GM13977 (cell line): Measurements from ENCODE around the gene CRKL.

Experiments used
- DNase-seq: peaks from one replicate; pipeline ENCODE4 v3.0.0; 2012; ENCODE audit warnings: low spot score
- CTCF ChIP-seq: IDR thresholded peaks from 2 replicates; pipeline ENCODE4 v1.5.1; 2012; ENCODE audit warnings: mild to moderate bottlenecking, control low read depth; ENCODE audit not compliant: insufficient read depth; ENCODE audit errors: extremely low read depth, missing control alignments
- in situ Hi-C: fragments of 300-500 bp; cut with MboI; formaldehyde crosslinking; loops from one replicate; pipeline ENCODE4 v1.12.0; 2022; ENCODE audit warnings: low sequenced_read_pairs, low pct_unique_long_range_greater_than_20kb, mixed read lengths, inconsistent platforms; ENCODE audit not compliant: unreplicated experiment

CRKL gene

GRCh38 chr22:20959578-20960461 lies 42.6 kb downstream of the CRKL start:
- no peak for TF ChIP-seq CTCF
- in situ Hi-C loops: no loop called here
- no peak for DNase-seq

GRCh38 chr22:20960609-20961008 lies 43.4 kb downstream of the CRKL start:
- in situ Hi-C loops: no loop called here
- TF ChIP-seq CTCF: no peak
- no peak for DNase-seq

- no peak for DNase-seq
- in situ Hi-C loops: no loop called here
- TF ChIP-seq CTCF: no peak
Measured at GRCh38 chr22:20962491-20962945, 45.3 kb downstream of the CRKL start.

- DNase-seq: no peak
- TF ChIP-seq CTCF: no peak
- in situ Hi-C loops: no loop called here
Measured at GRCh38 chr22:20963201-20964052, 46.2 kb downstream of the CRKL start.

- TF ChIP-seq CTCF: no peak
- no peak for DNase-seq
- in situ Hi-C loops: no loop called here
Measured at GRCh38 chr22:20964090-20964798, 47.0 kb downstream of the CRKL start.

GRCh38 chr22:20964799-20965103 lies 47.5 kb downstream of the CRKL start:
- TF ChIP-seq CTCF: no peak
- no peak for DNase-seq
- in situ Hi-C loops: no loop called here
